Thyroid gland (tissue), 4 donors: ENCODE measurements around the gene ARHGEF28.

Experiments used
- POLR2A ChIP-seq, 2 donors: fragments of 450-650 bp; IDR thresholded peaks; one replicate each; pipeline ENCODE4 v1.6.1; 2017; ENCODE audit warnings: antibody characterized with exemption in 2 of 2, mild to moderate bottlenecking in 2 of 2, moderate library complexity in 1 of 2
- TF ChIP-seq, protein P1 (sequence below), 6 experiments: fragments of 200-600 bp in 3 of 6; fragments of 450-650 bp in 3 of 6; sonication (generic) in 3 of 6; IDR thresholded peaks; one replicate each; pipeline ENCODE4 v1.5.1; 2016 to 2019; ENCODE audit warnings: antibody characterized with exemption in 6 of 6, mild to moderate bottlenecking in 2 of 6, inconsistent platforms in 1 of 6, moderate library complexity in 1 of 6

DNA sequence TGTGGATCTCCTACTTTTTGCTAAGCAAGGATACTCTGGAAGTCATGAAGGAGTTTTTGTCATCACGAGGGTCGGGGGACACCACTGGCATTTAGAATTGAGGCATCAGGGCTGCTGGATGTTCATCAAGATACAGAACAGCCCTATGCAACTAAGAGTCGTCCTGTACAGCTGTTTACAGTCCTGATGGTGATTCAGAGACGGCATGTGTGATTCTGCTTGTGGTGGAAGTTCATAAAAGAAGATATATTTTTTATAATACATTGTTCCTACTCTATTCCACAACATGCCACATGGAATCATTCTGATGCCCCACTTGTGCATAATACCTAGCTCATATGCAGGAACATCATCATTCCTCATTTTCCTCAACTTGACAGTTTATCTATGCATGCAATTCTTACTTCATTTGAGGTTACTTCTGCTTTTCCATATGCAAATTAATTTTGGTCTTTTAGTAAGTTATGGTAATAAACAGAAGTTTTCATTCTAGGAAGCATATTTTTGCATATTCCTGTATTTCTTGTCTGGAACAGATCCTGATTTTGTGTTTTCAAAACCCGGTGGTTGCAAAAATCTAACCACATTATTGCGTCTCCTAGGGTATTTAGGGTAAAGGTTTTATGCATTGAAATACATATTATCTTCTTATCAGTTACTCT is 155.2 kb downstream of the ARHGEF28 start:
- TF ChIP-seq, protein P1, sequence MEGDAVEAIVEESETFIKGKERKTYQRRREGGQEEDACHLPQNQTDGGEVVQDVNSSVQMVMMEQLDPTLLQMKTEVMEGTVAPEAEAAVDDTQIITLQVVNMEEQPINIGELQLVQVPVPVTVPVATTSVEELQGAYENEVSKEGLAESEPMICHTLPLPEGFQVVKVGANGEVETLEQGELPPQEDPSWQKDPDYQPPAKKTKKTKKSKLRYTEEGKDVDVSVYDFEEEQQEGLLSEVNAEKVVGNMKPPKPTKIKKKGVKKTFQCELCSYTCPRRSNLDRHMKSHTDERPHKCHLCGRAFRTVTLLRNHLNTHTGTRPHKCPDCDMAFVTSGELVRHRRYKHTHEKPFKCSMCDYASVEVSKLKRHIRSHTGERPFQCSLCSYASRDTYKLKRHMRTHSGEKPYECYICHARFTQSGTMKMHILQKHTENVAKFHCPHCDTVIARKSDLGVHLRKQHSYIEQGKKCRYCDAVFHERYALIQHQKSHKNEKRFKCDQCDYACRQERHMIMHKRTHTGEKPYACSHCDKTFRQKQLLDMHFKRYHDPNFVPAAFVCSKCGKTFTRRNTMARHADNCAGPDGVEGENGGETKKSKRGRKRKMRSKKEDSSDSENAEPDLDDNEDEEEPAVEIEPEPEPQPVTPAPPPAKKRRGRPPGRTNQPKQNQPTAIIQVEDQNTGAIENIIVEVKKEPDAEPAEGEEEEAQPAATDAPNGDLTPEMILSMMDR (IDR thresholded peaks at IDR 0.05) = no peak
- TF ChIP-seq POLR2A (IDR thresholded peaks at IDR 0.05) = no peak
